A673 (cell line): Measurements from ENCODE around the gene KRTAP5-2. TPM values are rescaled to one million over a fixed set of nuclear protein-coding genes. Genes with fewer than 3 reads are reported as not detected.

Experiments used
- BruUV-seq: library from RNA; stranded (reverse); fragments of 400-500 nt; replicated peaks from 2 replicates; lab custom pipeline; 2021; lab: Mats Ljungman, UMichigan
- CTCF ChIA-PET: fragments of 300-600 bp; sonication (Branson Sonifier 250); formaldehyde crosslinking; loops from one replicate; lab custom pipeline; 2022; ENCODE audit warnings: antibody characterized with exemption; lab: Charles Lee
- POLR2A ChIA-PET: fragments of 300-600 bp; sonication (Branson Sonifier 250); formaldehyde crosslinking; loops from one replicate; lab custom pipeline; 2022; ENCODE audit warnings: antibody characterized with exemption; ENCODE audit not compliant: low non-redundant PET; lab: Charles Lee
- DNase-seq: peaks from one replicate; pipeline ENCODE4 v3.0.0-alpha.2; 2015; ENCODE audit warnings: low spot score
- H3K27ac ChIP-seq: fragments of 200-600 bp; sonication (generic); 2 replicates; pipeline ENCODE4 v1.5.1; 2016; ENCODE audit warnings: mixed run types, low read depth, mild to moderate bottlenecking, mixed read lengths, antibody characterized with exemption, low read length; ENCODE audit not compliant: poor library complexity, severe bottlenecking
- H3K27me3 ChIP-seq: fragments of 200-600 bp; sonication (generic); replicated peaks from 2 replicates; pipeline ENCODE4 v1.6.1; 2017; ENCODE audit warnings: mixed run types, low read depth, mild to moderate bottlenecking, mixed read lengths, antibody characterized with exemption, low read length; ENCODE audit not compliant: insufficient read depth, poor library complexity
- H3K36me3 ChIP-seq: fragments of 200-600 bp; sonication (generic); 2 replicates; pipeline ENCODE4 v1.6.1; 2016; ENCODE audit warnings: mixed run types, mild to moderate bottlenecking, mixed read lengths, antibody characterized with exemption, low read length; ENCODE audit not compliant: insufficient read depth, poor library complexity, severe bottlenecking
- H3K4me1 ChIP-seq: fragments of 200-600 bp; sonication (generic); 2 replicates; pipeline ENCODE4 v1.6.1; 2017; ENCODE audit warnings: mixed run types, mild to moderate bottlenecking, mixed read lengths, antibody characterized with exemption, low read length; ENCODE audit not compliant: insufficient read depth, poor library complexity, severe bottlenecking
- H3K4me3 ChIP-seq: fragments of 200-600 bp; sonication (generic); 2 replicates; pipeline ENCODE4 v1.5.1; 2016; ENCODE audit warnings: low read depth, mixed run types, mild to moderate bottlenecking, mixed read lengths, low read length; ENCODE audit not compliant: poor library complexity, severe bottlenecking
- H3K9me3 ChIP-seq: fragments of 200-600 bp; sonication (generic); 2 replicates; pipeline ENCODE4 v1.6.1; 2016; ENCODE audit warnings: mixed run types, low read depth, mild to moderate bottlenecking, mixed read lengths, antibody characterized with exemption, low read length; ENCODE audit not compliant: poor library complexity, severe bottlenecking
- EZH2 ChIP-seq: fragments of 200-600 bp; sonication (generic); IDR thresholded peaks from 2 replicates; pipeline ENCODE4 v1.6.1; 2017; ENCODE audit warnings: borderline replicate concordance, low read depth, mild to moderate bottlenecking, mixed read lengths, antibody characterized with exemption, low read length; ENCODE audit not compliant: poor library complexity, severe bottlenecking
- intact Hi-C: fragments of 100-400 bp; cut with micrococcal nuclease; formaldehyde crosslinking; loops from one replicate; pipeline ENCODE4 v1.10.0; 2022; ENCODE audit not compliant: unreplicated experiment
- total RNA-seq: library from RNA; stranded (reverse); gene quantifications from 2 replicates; pipeline ENCODE4 v1.2.3, GENCODE V29; 2021
- TF ChIP-seq, protein P1 (sequence below): fragments of 300-800, 200-600 bp; sonication (generic); conservative IDR thresholded peaks from 2 replicates; pipeline ENCODE4 v1.5.1; 2017; ENCODE audit warnings: low read depth, mild to moderate bottlenecking, antibody characterized with exemption, low read length, moderate library complexity, mixed read lengths

Gene KRTAP5-2
- total RNA-seq, 1 experiment from 2014 or later = not detected

DNA sequence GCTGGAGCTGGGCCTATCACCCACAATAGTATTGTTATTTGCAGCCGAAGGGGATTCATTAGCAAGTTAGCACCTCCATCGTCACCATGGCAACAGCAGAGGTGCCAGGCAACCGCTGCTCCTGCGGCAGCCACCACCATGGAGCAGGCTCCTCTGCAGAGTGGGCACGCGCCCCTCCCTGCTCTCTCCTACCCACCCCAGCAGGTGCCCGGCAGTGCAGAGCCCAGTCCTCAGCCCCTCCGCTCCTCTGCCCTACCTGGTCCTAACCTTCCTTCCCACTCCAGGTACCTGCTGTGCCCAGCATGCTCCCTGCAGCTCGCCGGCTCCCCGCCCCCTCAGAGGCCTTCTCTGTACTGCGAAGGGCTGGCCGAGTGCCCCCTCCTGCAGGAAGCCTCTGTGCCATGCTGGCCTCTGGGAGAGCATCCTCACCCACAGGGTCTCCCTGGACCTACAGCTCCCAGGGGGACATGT is 29.6 kb downstream of the KRTAP5-2 start:
- TF ChIP-seq EZH2 = no peak
- TF ChIP-seq, protein P1, sequence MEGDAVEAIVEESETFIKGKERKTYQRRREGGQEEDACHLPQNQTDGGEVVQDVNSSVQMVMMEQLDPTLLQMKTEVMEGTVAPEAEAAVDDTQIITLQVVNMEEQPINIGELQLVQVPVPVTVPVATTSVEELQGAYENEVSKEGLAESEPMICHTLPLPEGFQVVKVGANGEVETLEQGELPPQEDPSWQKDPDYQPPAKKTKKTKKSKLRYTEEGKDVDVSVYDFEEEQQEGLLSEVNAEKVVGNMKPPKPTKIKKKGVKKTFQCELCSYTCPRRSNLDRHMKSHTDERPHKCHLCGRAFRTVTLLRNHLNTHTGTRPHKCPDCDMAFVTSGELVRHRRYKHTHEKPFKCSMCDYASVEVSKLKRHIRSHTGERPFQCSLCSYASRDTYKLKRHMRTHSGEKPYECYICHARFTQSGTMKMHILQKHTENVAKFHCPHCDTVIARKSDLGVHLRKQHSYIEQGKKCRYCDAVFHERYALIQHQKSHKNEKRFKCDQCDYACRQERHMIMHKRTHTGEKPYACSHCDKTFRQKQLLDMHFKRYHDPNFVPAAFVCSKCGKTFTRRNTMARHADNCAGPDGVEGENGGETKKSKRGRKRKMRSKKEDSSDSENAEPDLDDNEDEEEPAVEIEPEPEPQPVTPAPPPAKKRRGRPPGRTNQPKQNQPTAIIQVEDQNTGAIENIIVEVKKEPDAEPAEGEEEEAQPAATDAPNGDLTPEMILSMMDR = no peak
- Histone ChIP-seq H3K9me3 (no peaks in the 10 kb centered on the region), H3K27me3 (peaks cover 12% of the 10 kb centered on the region), H3K27ac (no peak overlapping the region), H3K4me3 (no peak overlapping the region), H3K4me1 (no peaks in the 10 kb centered on the region), H3K36me3 (no peaks in the 10 kb centered on the region)
- ChIA-PET CTCF (interaction anchor here (0.6 kb wide), 1 partner anchor 27 kb away, joined by 5 read pairs; no protein-coding TSS in a partner anchor), POLR2A (no interaction called here)
- no peak for DNase-seq
- no TSS peak for BruUV-seq
- intact Hi-C loops = no loop called here

DNA sequence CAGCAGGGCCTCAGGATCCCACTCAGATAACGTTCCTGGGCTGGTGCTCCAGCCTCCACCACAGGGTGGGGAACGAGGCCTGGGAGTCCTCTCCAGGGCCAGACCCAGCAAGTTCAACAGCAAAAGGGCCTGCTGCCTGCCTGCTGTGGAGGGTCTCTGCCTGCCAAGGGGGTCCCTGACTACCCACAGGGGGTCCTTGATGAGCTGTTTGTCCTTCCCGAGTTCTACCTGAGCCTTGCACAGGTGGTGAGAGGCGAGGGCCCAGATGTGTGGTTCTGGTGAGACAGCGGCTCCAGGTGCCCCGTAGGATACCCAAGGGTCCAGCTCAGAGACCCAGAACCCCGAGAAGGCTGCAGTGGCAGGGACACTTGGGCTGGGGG is 30.4 kb downstream of the KRTAP5-2 start:
- Histone ChIP-seq H3K27me3 (peaks cover 4% of the 10 kb centered on the region), H3K4me3 (no peak overlapping the region), H3K36me3 (no peaks in the 10 kb centered on the region), H3K9me3 (no peaks in the 10 kb centered on the region), H3K27ac (no peak overlapping the region), H3K4me1 (no peaks in the 10 kb centered on the region)
- CTCF ChIA-PET = interaction anchor here (0.6 kb wide), 1 partner anchor 28 kb away, joined by 5 read pairs; no protein-coding TSS in a partner anchor
- intact Hi-C loops = no loop called here
- POLR2A ChIA-PET = no interaction called here
- no peak for DNase-seq
- TF ChIP-seq EZH2 = no peak
- TF ChIP-seq, protein P1 = no peak
- BruUV-seq = no TSS peak

DNA sequence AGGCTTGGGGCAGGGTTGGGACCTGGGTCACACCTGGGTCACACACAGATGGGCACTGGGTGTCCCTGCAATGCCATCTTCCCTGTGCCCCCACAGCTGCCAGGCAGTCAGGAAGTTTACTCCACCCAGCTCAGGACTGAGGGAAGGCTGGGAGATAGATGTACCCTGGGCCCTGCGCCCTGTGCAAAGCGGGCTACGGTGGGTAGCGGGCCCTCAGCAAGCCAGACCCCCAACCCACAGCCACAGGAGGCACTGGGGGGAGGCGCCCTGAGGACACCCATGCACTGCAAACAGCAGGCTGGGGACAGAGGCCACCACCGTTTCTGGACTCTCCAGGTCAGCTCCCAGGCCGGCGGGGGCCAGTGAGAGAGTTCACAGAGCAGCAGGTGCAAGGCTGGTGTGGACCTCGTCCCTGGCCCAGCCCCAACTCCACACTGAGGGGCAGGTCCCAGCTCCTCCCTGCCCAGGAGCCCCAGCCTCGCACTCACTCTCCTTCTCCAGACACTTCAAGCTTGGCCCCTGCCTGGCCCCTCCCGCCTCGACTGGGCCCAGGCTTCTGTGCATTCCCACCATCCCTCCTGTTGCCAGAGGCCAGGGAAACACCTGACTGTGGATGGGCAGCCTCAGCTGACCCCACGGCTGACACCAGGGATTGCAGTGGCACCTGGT is 30.9 kb downstream of the KRTAP5-2 start:
- intact Hi-C loops = no loop called here
- H3K9me3 ChIP-seq = no peaks in the 10 kb centered on the region
- CTCF ChIA-PET = no interaction called here

More for the DNA sequence above, 30.9 kb downstream of the KRTAP5-2 start:
- no peaks in the 10 kb centered on the region for H3K4me1 ChIP-seq
- no TSS peak for BruUV-seq
- POLR2A ChIA-PET = no interaction called here
- no peak for TF ChIP-seq EZH2
- no peak overlapping the region for H3K4me3 ChIP-seq
- no peaks in the 10 kb centered on the region for H3K36me3 ChIP-seq
- H3K27ac ChIP-seq = no peak overlapping the region
- no peak for DNase-seq
- no peaks in the 10 kb centered on the region for H3K27me3 ChIP-seq
